Measurements from ENCODE around the gene ATG2A.

Gene ATG2A

DNA sequence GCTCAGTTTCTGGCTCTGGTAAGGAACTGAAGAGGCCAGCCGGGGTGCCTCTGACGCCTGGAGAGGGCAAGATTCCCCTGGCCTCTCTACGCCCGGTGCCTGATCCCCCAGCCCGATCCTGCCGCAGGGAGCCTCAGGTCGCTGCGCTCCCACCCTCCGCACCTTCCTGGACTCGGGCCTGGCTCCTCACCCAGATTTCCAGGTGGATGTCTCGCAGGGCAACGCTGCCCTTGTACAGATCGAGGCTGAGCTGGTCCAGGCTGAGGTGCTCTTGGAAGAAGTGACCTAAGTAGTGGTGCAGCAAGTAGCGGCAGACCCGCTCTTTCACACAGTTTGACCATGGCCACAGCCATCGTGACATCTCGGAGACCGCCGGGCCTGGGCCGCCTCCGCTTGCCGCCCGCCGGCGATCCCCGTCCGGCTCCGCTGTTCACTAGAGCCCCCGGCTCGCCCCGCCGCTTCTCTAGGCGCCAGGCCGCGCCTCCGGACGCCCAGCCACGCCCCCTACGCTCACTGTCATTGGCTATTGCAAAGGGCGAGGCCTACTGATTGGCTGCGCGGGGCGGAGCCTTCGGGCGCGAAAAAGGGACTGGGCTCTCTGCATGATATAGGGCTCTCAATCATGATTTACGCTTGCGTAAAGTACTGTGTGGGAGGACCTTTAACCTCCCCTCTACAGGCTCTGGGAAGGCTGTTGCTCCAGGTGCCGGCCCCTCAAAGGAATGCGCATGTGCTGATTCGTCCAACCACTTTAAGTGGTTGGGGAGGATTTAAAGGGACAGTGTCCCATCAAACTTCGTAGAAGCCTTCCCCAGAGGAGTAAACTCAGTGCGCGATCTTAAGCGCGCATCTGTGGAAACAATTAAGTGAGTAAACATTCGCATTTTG is at the start of gene ATG2A:
ATG2A (minus strand) TSS at position 435 of the 888 bp plus-strand sequence; CDS start at position 361, 74 bp downstream.
- DNase-seq, result peak; percentile 98

- DNase-seq, result no peak
These were observed 46.1 kb upstream of the ATG2A start for GRCh38 chr11:64963072-64963631.

GRCh38 chr11:64960719-64961118 is 43.7 kb upstream of the ATG2A start:
- DNase-seq, result no peak

GRCh38 chr11:64959498-64959897 is 42.5 kb upstream of the ATG2A start:
- no peak for DNase-seq

DNA sequence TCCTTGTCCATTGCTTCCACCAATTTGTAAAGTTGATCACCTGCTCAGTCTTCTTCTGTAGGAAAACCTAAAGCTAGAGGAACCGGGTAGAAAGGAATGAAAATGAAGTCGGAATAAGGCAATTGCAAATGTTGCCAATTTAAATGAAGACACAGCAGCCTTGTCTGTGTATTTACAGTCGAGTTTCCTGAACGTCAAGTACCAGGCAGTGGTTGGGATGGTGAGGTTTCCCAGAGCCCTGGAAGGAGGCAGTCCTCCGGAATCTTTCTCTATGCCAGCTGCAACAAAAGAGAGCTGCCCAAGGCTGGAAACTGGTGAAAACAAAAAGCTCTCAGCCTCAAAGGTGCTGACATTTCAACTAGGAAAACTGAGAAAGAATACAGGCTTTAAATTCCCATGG is 37.2 kb upstream of the ATG2A start:
- no peak for DNase-seq

GRCh38 chr11:64951529-64951928 is 34.5 kb upstream of the ATG2A start:
- DNase-seq, result no peak

GRCh38 chr11:64947208-64947814 is 30.3 kb upstream of the ATG2A start:
- DNase-seq, result no peak

DNA sequence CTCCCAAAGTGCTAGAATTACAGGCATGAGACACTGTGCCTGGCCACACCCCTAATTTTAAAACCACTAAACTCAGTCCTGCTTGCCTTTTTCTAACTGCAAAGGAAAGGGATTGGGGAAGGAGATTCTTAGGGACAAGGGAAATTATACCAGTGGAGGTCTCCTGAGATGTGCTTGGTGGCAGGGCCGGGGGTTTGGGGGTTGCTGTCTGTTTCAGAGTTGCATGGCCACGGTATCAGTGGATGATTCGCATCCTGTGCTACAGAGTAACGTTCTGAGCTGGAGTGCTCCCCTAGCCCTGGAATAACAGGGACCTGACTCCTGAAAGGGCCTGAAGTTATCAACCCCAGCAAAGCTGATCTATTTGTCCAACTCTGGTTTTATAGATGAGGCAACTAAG is 19.5 kb upstream of the ATG2A start:
- DNase-seq, result no peak

DNA sequence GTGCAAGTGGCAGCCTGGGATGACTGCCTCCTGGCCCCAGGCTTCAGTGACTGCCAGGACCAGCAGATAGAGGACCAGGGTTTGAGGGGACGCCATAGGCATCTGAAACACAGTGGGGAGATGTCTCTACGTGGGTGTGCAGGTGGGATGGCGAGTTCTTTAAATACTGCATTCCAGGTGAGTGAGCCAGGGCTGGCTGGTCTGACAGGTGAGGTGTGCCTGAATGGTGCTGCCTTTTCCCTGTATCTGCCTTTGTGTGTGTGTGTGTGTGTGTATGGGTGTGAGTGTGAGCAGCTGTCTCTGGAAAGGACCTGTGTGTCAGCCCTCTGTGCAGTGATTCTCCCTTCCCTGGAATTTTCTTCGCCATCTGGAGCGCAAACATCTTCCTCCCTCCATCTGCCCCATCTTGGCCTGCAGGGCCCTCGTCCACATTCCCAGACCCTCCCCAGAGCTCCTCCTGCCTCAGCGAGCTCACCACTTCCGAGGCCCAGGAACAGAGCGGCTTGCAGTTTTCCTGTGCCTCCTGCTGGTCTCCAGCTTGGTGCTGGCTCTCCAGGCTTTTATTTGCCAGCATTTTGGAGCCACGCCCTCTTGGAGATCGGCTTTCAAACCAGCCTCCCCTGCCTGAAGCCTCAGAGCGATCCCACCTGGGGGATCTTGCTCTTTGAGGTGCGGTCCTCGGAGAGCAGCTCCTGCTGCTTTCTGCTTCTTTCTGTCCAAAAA is 18.5 kb upstream of the ATG2A start, which contains the start of gene GPHA2:
GPHA2 (minus strand) TSS at position 535 of the 723 bp plus-strand sequence; CDS start at position 102, 433 bp downstream.
- DNase-seq, result no peak

GRCh38 chr11:64934682-64935358 is 17.8 kb upstream of the ATG2A start:
- DNase-seq, result no peak

- DNase-seq, result no peak
These were observed 17.1 kb upstream of the ATG2A start for GRCh38 chr11:64933935-64934681.

- no peak for DNase-seq
These were observed 16.4 kb upstream of the ATG2A start for GRCh38 chr11:64933213-64933934.

- no peak for DNase-seq
These were observed 15.3 kb upstream of the ATG2A start for GRCh38 chr11:64932324-64932723.

GRCh38 chr11:64931290-64931689 is 14.3 kb upstream of the ATG2A start:
- DNase-seq, result no peak

DNA sequence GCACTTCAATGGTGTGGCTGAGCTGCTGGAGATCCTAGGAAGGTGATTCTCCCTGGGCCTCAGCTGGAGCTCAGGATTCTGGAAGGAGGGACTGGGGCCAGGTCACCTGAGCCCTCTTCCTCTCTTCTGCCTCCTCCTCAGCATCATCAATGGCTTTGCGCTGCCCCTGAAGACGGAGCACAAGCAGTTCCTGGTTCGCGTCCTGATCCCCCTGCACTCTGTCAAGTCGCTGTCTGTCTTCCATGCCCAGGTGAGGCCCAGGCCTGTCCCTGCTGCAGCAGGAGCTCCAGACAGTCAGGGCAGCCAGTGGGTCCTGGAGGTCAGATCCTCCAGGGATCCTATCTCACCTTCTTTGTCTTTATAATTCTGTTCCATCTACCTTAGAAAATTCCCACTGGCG is 13.3 kb upstream of the ATG2A start:
- no peak for DNase-seq

- no peak for DNase-seq
These were observed 12.6 kb upstream of the ATG2A start for GRCh38 chr11:64929625-64930024.

- no peak for DNase-seq
These were observed 11.9 kb upstream of the ATG2A start for GRCh38 chr11:64928957-64929356.

DNA sequence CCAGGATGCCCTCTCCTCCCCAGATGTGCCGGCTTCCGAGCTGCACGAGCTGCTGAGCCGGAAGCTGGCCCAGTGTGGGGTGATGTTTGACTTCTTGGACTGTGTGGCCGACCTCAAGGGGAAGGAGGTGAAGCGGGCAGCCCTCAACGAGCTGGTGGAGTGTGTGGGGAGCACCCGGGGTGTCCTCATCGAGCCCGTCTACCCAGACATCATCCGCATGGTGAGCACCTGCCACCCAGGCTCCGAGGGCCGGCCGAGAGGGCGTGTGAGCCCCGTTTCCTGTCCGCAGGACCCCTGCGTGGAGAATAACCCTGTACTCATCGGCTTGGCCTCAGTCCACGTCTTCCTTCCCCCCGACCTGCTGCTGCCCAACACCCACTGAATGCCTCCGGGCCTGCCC is 9.7 kb upstream of the ATG2A start:
- no peak for DNase-seq

GRCh38 chr11:64925536-64926436 is 8.8 kb upstream of the ATG2A start:
- no peak for DNase-seq

GRCh38 chr11:64924910-64925284 is 7.9 kb upstream of the ATG2A start:
- peak; percentile 39 for DNase-seq

Data from activated CD4-positive, CD25-positive, alpha-beta regulatory T cell treated with anti-CD3 and anti-CD28 coated beads, Interleukin-2, amount 50 U/mL, for 72 hours (primary cell).